ENCODE measurements around the gene PCARE. TPM values are rescaled to one million over a fixed set of nuclear protein-coding genes. Genes with fewer than 3 reads are reported as not detected.

The PCARE gene
- total RNA-seq, 1 experiment from 2014 or later = not detected

- in situ Hi-C loops (cut with HindIII; ENCODE audit: low sequenced_read_pairs) = no loop called here
These were observed 58.4 kb downstream of the PCARE start for GRCh38 chr2:29015701-29016470.

GRCh38 chr2:29014811-29015421 lies 59.4 kb downstream of the PCARE start:
- in situ Hi-C loops (cut with HindIII; ENCODE audit: low sequenced_read_pairs) = no loop called here
- DNase-seq (ENCODE audit: low spot score) = no peak

More at GRCh38 chr2:29015701-29016470, 58.4 kb downstream of the PCARE start:
- no peak for DNase-seq (ENCODE audit: low spot score)

- DNase-seq (ENCODE audit: low spot score) = no peak
These were observed 60.0 kb downstream of the PCARE start for GRCh38 chr2:29014331-29014730.

GRCh38 chr2:29013057-29013780 lies 61.1 kb downstream of the PCARE start:
- in situ Hi-C loops (cut with HindIII; ENCODE audit: low sequenced_read_pairs) = no loop called here
- DNase-seq (ENCODE audit: low spot score) = no peak

More at GRCh38 chr2:29014331-29014730, 60.0 kb downstream of the PCARE start:
- in situ Hi-C loops (cut with HindIII; ENCODE audit: low sequenced_read_pairs) = no loop called here

- in situ Hi-C loops (cut with HindIII; ENCODE audit: low sequenced_read_pairs) = no loop called here
- DNase-seq (ENCODE audit: low spot score) = no peak
These were observed 62.1 kb downstream of the PCARE start for GRCh38 chr2:29012211-29012681.

Other genes starting within 250 kb of the PCARE start
- 21.8 and 46.1 TPM in 2 replicates for gene TRMT61B, start 204.2 kb downstream of the PCARE start, total RNA-seq (2014; rRNA removed; shearing (Covaris generic))
- gene WDR43, start 179.9 kb downstream of the PCARE start, total RNA-seq (2014; rRNA removed; shearing (Covaris generic)) = 103 and 171 TPM in 2 replicates
- gene TOGARAM2, start 93.2 kb downstream of the PCARE start, total RNA-seq (2014; rRNA removed; shearing (Covaris generic)) = 2.7 and 3.2 TPM in 2 replicates
- gene CLIP4, start 40.9 kb upstream of the PCARE start, total RNA-seq (2014; rRNA removed; shearing (Covaris generic)) = 1.2 and 6.2 TPM in 2 replicates